Neutrophil (primary cell): ENCODE results near the gene TGM2.

ENCODE experiments used
- H3K27ac ChIP-seq: fragments of 200-600 bp; sonication (generic); 2 replicates; pipeline ENCODE4 v1.5.1; 2016; ENCODE audit warnings: mild to moderate bottlenecking, moderate library complexity
- H3K27me3 ChIP-seq: fragments of 200-600 bp; sonication (generic); 2 replicates; pipeline ENCODE4 v1.6.0; 2016; ENCODE audit warnings: mild to moderate bottlenecking
- H3K36me3 ChIP-seq: fragments of 200-600 bp; sonication (generic); 2 replicates; pipeline ENCODE4 v1.5.1; 2017
- H3K4me1 ChIP-seq, 2 experiments: fragments of 200-600 bp in 1 of 2; sonication (generic) in 1 of 2; 1 replicate in 1 of 2; 2 replicates in 1 of 2; pipeline versions ENCODE4 v1.5.1 to v1.6.1; 2013 to 2016; ENCODE audit warnings: low read depth in 1 of 2, low read length in 1 of 2, mild to moderate bottlenecking in 1 of 2, moderate library complexity in 1 of 2; ENCODE audit not compliant: control insufficient read depth in 1 of 2, insufficient read depth in 1 of 2
- H3K4me3 ChIP-seq, 2 experiments: fragments of 200-600 bp in 1 of 2; sonication (generic) in 1 of 2; 1 replicate in 1 of 2; 2 replicates in 1 of 2; pipeline ENCODE4 v1.5.1; 2013 to 2016; ENCODE audit warnings: low read depth in 1 of 2, low read length in 1 of 2, mild to moderate bottlenecking in 1 of 2, moderate library complexity in 1 of 2
- H3K9me3 ChIP-seq: fragments of 200-600 bp; sonication (generic); 2 replicates; pipeline ENCODE4 v1.5.1; 2016
- CTCF ChIP-seq: fragments of 200-600 bp; sonication (generic); IDR thresholded peaks from 2 replicates; pipeline ENCODE4 v1.5.1; 2016; ENCODE audit warnings: antibody characterized with exemption

The TGM2 gene

DNA sequence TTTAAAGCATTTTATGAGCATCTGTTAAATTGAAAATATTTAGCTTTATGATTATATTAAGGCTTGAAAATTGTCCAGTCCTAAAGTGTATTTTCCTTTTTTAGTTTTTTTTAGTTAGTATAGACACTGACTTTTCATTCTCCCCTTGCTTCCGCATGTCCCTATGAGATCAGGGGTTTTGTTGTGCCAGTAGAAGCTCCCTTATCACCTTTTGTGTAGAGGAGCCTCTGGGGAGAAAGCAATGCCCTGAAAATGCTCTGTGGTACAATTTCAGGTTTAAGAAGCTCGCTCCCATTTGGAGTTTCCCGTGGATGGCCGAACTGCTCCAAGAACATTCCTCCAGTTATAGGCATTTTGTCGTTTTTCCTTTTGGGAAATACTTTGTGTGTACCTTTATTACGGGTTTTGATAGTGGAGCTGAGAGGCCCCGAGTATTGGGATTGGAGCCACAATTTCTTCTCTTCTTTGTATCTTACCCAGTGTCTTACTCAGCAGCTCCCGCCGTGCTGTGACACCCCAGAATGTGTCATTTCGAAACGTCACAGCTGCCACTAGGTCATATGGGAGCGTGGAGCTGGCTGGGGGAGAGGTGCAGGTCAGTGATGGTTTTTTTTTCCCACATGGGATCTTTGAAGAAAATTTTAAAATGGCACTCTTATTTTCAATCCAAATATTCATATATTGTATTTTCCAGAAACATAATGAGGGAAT lies 81.6 kb downstream of the TGM2 start:
- Histone ChIP-seq H3K36me3 (peaks cover 60% of the 10 kb centered on the region), H3K27me3 (no peaks in the 10 kb centered on the region), H3K9me3 (no peaks in the 10 kb centered on the region), H3K27ac (no peak overlapping the region), H3K4me1 (no peaks in the 10 kb centered on the region), H3K4me3 (no peak overlapping the region)
- TF ChIP-seq CTCF: no peak

GRCh38 chr20:38082894-38083293 lies 82.2 kb downstream of the TGM2 start:
- Histone ChIP-seq H3K4me1 (no peaks in the 10 kb centered on the region), H3K36me3 (peaks cover 57% of the 10 kb centered on the region), H3K27me3 (no peaks in the 10 kb centered on the region), H3K27ac (no peak overlapping the region), H3K9me3 (no peaks in the 10 kb centered on the region), H3K4me3 (no peak overlapping the region)
- no peak for TF ChIP-seq CTCF

DNA sequence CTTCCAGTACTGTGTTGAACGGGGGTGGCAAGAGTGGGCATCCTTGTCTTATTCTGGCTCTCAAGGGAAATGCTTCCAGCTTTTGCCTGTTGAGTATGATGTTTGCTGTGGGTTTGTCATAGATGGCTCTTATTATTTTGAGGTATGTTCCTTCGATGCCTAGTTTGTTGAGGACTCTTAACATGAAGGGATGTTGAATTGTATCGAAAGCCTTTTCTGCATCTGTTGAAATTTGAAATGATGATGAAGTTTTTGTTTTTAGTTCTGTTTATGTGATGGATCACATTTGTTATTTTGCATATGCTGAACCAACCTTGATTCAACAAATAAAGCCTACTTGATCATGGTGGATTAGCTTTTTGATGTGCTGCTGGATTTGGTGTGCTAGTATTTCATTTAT lies 83.5 kb downstream of the TGM2 start:
- no peak for TF ChIP-seq CTCF
- Histone ChIP-seq H3K9me3 (no peaks in the 10 kb centered on the region), H3K27ac (no peak overlapping the region), H3K4me1 (no peaks in the 10 kb centered on the region), H3K36me3 (peaks cover 53% of the 10 kb centered on the region), H3K27me3 (no peaks in the 10 kb centered on the region), H3K4me3 (no peak overlapping the region)

DNA sequence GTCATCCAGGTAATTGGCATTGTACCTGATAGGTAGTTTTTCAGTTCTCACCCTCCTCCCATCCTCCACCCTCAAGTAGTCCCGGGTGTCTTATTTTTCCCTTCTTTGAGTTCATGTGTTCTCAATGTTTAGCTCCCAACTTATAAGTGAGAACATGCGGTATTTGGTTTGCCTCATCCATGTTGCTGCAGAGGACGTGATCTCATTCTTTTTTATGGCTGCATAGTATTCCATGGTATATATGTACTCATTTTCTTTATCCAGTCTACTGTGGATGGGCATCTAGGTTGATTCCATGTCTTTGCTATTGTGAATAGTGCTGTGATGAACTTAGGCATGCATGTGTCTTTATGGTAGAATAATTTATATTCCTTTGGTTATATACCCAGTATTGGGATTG lies 85.7 kb downstream of the TGM2 start:
- H3K4me1 ChIP-seq: no peaks in the 10 kb centered on the region
- no peak overlapping the region for H3K27ac ChIP-seq
- H3K9me3 ChIP-seq: no peaks in the 10 kb centered on the region
- peaks cover 41% of the 10 kb centered on the region for H3K36me3 ChIP-seq
- no peaks in the 10 kb centered on the region for H3K27me3 ChIP-seq
- H3K4me3 ChIP-seq: no peak overlapping the region
- no peak for TF ChIP-seq CTCF

DNA sequence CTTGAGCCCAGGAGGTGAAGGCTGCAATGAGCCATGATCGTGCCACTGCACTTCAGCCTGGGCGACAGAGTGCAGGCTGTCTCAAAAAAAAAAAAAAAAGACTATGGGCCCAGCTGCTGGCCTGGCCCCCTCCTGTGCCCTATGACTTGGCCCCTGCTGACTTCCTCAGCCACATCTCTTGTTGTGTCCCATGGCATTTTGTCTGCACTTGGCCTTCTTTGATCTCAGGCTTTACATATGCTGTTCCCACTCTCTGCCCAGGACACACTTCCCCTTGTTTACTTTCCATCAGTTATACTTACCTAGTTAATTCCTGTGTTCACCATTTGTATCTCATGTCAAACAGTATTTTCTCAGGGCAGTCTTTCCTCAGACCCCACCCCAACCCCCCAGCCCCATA lies 87.0 kb downstream of the TGM2 start:
- Histone ChIP-seq H3K9me3 (no peaks in the 10 kb centered on the region), H3K4me1 (no peaks in the 10 kb centered on the region), H3K27ac (no peak overlapping the region), H3K36me3 (peaks cover 35% of the 10 kb centered on the region), H3K27me3 (no peaks in the 10 kb centered on the region), H3K4me3 (no peak overlapping the region)
- no peak for TF ChIP-seq CTCF
